DOHH2 (cell line): ENCODE data around the gene METTL14.
A peak's percentile ranks its signal among the peaks of the same experiment; 100 is the strongest.
"Not testable (repeated sequence)": the region's sequence is repeated elsewhere in the genome, so short reads cannot be mapped to it uniquely, and the experiment has no call there.

Source experiments
- CTCF ChIP-seq: fragments of 200-600 bp; sonication (generic); IDR thresholded peaks from one replicate; pipeline ENCODE4 v1.5.1; 2014; ENCODE audit warnings: antibody characterized with exemption, mild to moderate bottlenecking, low read depth, low read length; ENCODE audit not compliant: poor library complexity, severe bottlenecking
- EZH2phosphoT487 ChIP-seq: fragments of 200-600 bp; sonication (generic); IDR thresholded peaks from 2 replicates; pipeline ENCODE4 v1.6.1; 2017; ENCODE audit warnings: borderline replicate concordance, mild to moderate bottlenecking, antibody characterized with exemption, low read length, moderate library complexity, mixed read lengths

GRCh38 chr4:118664665-118665064, 20.5 kb upstream of the METTL14 start:
- TF ChIP-seq CTCF, result peak; percentile 45
- not testable (repeated sequence) for TF ChIP-seq EZH2phosphoT487
